PFSK-1 (cell line): ENCODE results near the gene WNT3.

Source experiments
- FOXP2 ChIP-seq: optimal IDR thresholded peaks from 2 replicates; pipeline ENCODE3; 2011; ENCODE audit warnings: borderline replicate concordance, control low read depth, inconsistent platforms; ENCODE audit not compliant: insufficient read depth; ENCODE audit errors: extremely low read length, extremely low read depth
- POLR2AphosphoS5 ChIP-seq: IDR thresholded peaks from 2 replicates; pipeline ENCODE4 v1.6.1; 2012; ENCODE audit warnings: low read depth, mild to moderate bottlenecking, control low read depth, low read length, moderate library complexity
- SIN3A ChIP-seq: IDR thresholded peaks from 2 replicates; pipeline ENCODE4 v1.6.1; 2012; ENCODE audit warnings: mild to moderate bottlenecking, low read length, moderate library complexity, borderline replicate concordance; ENCODE audit not compliant: insufficient read depth
- TAF1 ChIP-seq: IDR thresholded peaks from 2 replicates; pipeline ENCODE4 v1.6.1; 2012; ENCODE audit warnings: low read length, control low read depth, borderline replicate concordance; ENCODE audit not compliant: insufficient read depth
- TF ChIP-seq, protein P1 (sequence below), 2 experiments: IDR thresholded peaks; 2 replicates each; pipeline versions ENCODE4 v1.6.1 to v1.8.0; 2011 to 2012; ENCODE audit warnings: low read depth in 2 of 2, low read length in 2 of 2, control low read depth in 1 of 2, inconsistent platforms in 1 of 2, mild to moderate bottlenecking in 1 of 2, moderate library complexity in 1 of 2; ENCODE audit not compliant: insufficient read depth in 1 of 2

Gene WNT3

DNA sequence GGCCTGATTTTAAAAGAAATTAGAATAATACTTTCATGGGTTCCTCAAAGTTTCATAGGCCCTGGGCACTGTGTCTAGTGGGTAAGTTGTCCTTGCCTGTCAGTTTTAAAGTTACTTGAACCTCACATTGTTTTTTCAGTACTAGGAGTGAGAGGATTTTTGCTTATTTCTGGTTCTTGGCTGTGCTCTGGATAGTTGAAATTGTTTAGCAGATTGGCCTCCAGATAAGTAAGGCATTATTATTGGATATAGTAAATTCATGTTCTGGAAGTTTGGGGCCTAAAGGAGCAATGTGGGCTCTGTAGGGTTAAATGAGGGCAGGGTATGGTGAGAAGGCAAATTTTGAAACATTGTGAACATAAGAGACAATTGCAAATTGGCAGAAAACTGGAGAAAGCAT, 78.5 kb downstream of the WNT3 start:
- TF ChIP-seq, protein P1, sequence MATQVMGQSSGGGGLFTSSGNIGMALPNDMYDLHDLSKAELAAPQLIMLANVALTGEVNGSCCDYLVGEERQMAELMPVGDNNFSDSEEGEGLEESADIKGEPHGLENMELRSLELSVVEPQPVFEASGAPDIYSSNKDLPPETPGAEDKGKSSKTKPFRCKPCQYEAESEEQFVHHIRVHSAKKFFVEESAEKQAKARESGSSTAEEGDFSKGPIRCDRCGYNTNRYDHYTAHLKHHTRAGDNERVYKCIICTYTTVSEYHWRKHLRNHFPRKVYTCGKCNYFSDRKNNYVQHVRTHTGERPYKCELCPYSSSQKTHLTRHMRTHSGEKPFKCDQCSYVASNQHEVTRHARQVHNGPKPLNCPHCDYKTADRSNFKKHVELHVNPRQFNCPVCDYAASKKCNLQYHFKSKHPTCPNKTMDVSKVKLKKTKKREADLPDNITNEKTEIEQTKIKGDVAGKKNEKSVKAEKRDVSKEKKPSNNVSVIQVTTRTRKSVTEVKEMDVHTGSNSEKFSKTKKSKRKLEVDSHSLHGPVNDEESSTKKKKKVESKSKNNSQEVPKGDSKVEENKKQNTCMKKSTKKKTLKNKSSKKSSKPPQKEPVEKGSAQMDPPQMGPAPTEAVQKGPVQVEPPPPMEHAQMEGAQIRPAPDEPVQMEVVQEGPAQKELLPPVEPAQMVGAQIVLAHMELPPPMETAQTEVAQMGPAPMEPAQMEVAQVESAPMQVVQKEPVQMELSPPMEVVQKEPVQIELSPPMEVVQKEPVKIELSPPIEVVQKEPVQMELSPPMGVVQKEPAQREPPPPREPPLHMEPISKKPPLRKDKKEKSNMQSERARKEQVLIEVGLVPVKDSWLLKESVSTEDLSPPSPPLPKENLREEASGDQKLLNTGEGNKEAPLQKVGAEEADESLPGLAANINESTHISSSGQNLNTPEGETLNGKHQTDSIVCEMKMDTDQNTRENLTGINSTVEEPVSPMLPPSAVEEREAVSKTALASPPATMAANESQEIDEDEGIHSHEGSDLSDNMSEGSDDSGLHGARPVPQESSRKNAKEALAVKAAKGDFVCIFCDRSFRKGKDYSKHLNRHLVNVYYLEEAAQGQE (IDR thresholded peaks at IDR 0.05; ENCODE audit: insufficient read depth in 1 of 2, low read depth in 2 of 2, low read length in 2 of 2) = no peak
- TF ChIP-seq POLR2AphosphoS5 (no peak), SIN3A (no peak), FOXP2 (no peak), TAF1 (no peak)

DNA sequence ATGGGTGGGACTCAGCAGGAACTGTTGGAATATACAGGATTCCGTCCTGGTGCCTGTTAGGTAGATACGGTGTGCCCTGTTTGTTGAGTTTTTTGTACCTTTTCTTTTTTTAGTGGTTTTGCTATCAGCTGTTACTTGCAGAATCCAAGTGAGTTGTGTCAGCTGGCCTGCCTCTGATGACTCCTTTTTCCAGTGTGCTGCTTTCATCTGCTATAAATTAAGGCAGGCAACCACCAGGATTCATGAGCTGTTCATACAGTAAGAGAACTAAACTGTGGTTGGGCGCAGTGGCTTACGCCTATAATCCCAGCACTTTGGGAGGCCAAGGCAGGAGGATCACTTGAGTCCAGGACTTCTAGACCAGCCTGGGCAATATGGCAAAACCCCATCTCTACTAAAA, 79.9 kb downstream of the WNT3 start:
- TF ChIP-seq POLR2AphosphoS5 (no peak), SIN3A (no peak), TAF1 (no peak), FOXP2 (no peak)
- TF ChIP-seq, protein P1 (IDR thresholded peaks at IDR 0.05; ENCODE audit: insufficient read depth in 1 of 2, low read depth in 2 of 2, low read length in 2 of 2) = no peak

DNA sequence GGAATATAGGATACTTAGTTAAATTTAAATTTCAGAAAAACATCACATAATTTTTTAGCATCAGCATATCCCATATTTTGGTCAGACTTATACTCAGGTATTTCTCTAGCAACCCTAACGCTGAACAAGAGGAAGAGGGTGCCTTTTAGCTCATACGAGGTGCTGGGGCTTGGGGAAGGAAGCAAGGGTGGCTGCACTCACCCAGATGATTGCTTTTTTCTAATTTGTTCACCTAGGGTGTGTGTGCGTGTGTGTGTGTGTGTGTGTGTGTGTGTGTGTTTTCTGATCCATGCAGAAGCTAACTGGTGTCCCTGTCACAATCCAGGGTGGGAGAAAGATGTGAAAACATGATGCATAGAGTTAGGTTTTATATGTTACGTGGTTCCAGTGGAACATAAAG, 81.2 kb downstream of the WNT3 start:
- TF ChIP-seq SIN3A (no peak), FOXP2 (no peak), TAF1 (no peak), POLR2AphosphoS5 (no peak)
- TF ChIP-seq, protein P1 (IDR thresholded peaks at IDR 0.05; ENCODE audit: insufficient read depth in 1 of 2, low read depth in 2 of 2, low read length in 2 of 2) = no peak

DNA sequence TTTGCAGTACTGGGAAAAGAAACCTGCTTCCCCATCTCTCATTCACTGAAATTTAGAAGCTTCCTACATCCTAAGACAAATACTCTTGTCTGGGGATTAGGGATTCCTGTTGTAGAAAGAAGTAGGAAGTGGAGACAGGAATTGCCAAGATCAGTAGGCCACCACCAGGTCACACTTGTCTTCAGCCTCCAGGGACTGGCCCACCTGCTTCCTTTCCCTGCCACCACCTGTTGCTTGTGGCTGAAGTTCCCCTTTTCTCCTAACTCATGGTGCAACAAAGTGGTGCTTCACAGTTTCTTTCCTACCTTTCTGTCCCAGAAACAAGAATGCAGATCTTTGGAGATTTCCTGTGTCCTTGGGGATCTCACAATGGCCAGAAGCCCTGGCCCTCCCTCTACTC, 82.4 kb downstream of the WNT3 start:
- no peak for TF ChIP-seq FOXP2
- TF ChIP-seq, protein P1 (IDR thresholded peaks at IDR 0.05; ENCODE audit: insufficient read depth in 1 of 2, low read depth in 2 of 2, low read length in 2 of 2) = no peak
- no peak for TF ChIP-seq TAF1
- no peak for TF ChIP-seq SIN3A
- no peak for TF ChIP-seq POLR2AphosphoS5

DNA sequence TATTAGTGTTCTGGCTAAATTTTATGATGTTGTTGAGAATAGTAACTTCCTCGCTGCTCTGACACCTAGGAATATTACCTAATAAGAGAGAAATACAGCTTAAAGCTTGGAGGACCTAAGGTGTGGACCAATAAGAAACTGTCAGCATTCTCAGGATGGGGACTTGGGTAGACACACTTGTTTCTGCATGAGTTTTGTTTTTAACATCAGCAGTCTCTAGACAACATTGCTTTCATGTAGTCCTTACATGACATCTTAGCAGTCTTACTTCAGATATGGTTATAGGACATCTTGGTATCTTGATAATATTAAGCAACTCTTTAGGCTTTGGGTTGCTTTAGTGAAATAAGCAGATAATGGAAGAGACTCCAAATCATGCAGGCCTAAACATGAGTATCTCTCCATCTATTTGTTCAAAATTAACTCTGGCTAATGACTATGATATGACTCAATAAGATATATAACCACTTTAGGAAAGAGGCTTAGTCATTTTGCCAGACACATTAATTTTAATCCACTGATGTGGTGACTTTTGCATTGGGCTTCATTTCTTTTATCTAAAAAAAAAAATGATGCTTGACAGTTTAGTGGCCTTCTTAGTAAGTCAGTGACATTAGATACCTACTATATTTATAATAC, 84.5 kb downstream of the WNT3 start:
- TF ChIP-seq, protein P1 (IDR thresholded peaks at IDR 0.05; ENCODE audit: insufficient read depth in 1 of 2, low read depth in 2 of 2, low read length in 2 of 2) = no peak
- TF ChIP-seq TAF1 (no peak), FOXP2 (no peak), POLR2AphosphoS5 (no peak), SIN3A (no peak)
